PC-9 (cell line): ENCODE measurements around the gene IBA57. TPM values are rescaled to one million over a fixed set of nuclear protein-coding genes. Genes with fewer than 3 reads are reported as not detected.

ENCODE experiments used
- BruUV-seq: library from RNA; stranded (reverse); fragments of 400-500 nt; replicated peaks from 2 replicates; lab custom pipeline; 2021; lab: Mats Ljungman, UMichigan
- CTCF ChIA-PET: fragments of 300-600 bp; sonication (Branson Sonifier 250); formaldehyde crosslinking; loops from one replicate; lab custom pipeline; 2022; ENCODE audit warnings: antibody characterized with exemption; lab: Charles Lee
- POLR2A ChIA-PET: fragments of 300-600 bp; sonication (Branson Sonifier 250); formaldehyde crosslinking; loops from one replicate; lab custom pipeline; 2022; ENCODE audit warnings: antibody characterized with exemption; ENCODE audit not compliant: unreplicated experiment; lab: Charles Lee
- DNase-seq, 2 experiments: peaks; one replicate each; pipeline versions ENCODE4 v3.0.0 to v3.0.0-alpha.2; 2015 to 2022; ENCODE audit warnings: mixed read lengths in 1 of 2
- H2AFZ ChIP-seq: fragments of 200-600 bp; sonication (generic); 2 replicates; pipeline ENCODE4 v1.8.1; 2017; ENCODE audit warnings: antibody characterized with exemption
- H3F3A ChIP-seq: fragments of 200-600 bp; sonication (generic); 2 replicates; pipeline ENCODE4 v1.8.1; 2017; ENCODE audit warnings: antibody characterized with exemption, mild to moderate bottlenecking, low read depth; ENCODE audit not compliant: insufficient read depth
- H3K27ac ChIP-seq: fragments of 200-600 bp; sonication (generic); 2 replicates; pipeline ENCODE4 v1.6.1; 2016; ENCODE audit warnings: mixed run types
- H3K27me3 ChIP-seq: fragments of 200-600 bp; sonication (generic); 2 replicates; pipeline ENCODE4 v1.6.1; 2016; ENCODE audit warnings: low read depth, mixed run types; ENCODE audit not compliant: insufficient read depth
- H3K36me3 ChIP-seq: fragments of 200-600 bp; sonication (generic); 2 replicates; pipeline ENCODE4 v1.6.1; 2016; ENCODE audit warnings: low read depth, mixed run types
- H3K4me1 ChIP-seq: fragments of 200-600 bp; sonication (generic); replicated peaks from 2 replicates; pipeline ENCODE4 v1.6.1; 2016; ENCODE audit warnings: mixed run types; ENCODE audit not compliant: insufficient read depth
- H3K4me2 ChIP-seq: fragments of 200-600 bp; sonication (generic); 2 replicates; pipeline ENCODE4 v1.6.1; 2017; ENCODE audit warnings: mixed run types
- H3K4me3 ChIP-seq: fragments of 200-600 bp; sonication (generic); 2 replicates; pipeline ENCODE4 v1.6.1; 2016; ENCODE audit warnings: mixed run types
- H3K79me2 ChIP-seq: fragments of 200-600 bp; sonication (generic); 2 replicates; pipeline ENCODE4 v1.6.1; 2017; ENCODE audit warnings: low read depth, mixed run types
- H3K9me2 ChIP-seq: fragments of 200-600 bp; sonication (generic); 2 replicates; pipeline ENCODE4 v1.8.1; 2017; ENCODE audit warnings: mild to moderate bottlenecking; ENCODE audit not compliant: insufficient read depth
- H3K9me3 ChIP-seq: fragments of 200-600 bp; sonication (generic); 2 replicates; pipeline ENCODE4 v1.8.1; 2016; ENCODE audit warnings: low read depth; ENCODE audit not compliant: insufficient read depth
- H4K20me1 ChIP-seq: fragments of 200-600 bp; sonication (generic); 2 replicates; pipeline ENCODE4 v1.8.1; 2017; ENCODE audit not compliant: insufficient read depth
- EZH2 ChIP-seq: fragments of 200-600 bp; sonication (generic); IDR thresholded peaks from 2 replicates; pipeline ENCODE4 v1.8.0; 2017; ENCODE audit warnings: antibody characterized with exemption, low read depth
- intact Hi-C: fragments of 100-400 bp; cut with micrococcal nuclease; formaldehyde crosslinking; loops from one replicate; pipeline ENCODE4 v1.10.0; 2022; ENCODE audit not compliant: unreplicated experiment
- total RNA-seq: library from RNA; stranded (reverse); gene quantifications from 2 replicates; pipeline ENCODE4 v1.2.3, GENCODE V29; 2021
- TF ChIP-seq, protein P1 (sequence below): fragments of 200-600 bp; sonication (generic); conservative IDR thresholded peaks from 2 replicates; pipeline ENCODE4 v1.6.1; 2017; ENCODE audit warnings: mixed run types, antibody characterized with exemption, mild to moderate bottlenecking, moderate library complexity

Gene IBA57
- total RNA-seq, 1 experiment from 2014 or later, result 7.8 TPM

DNA sequence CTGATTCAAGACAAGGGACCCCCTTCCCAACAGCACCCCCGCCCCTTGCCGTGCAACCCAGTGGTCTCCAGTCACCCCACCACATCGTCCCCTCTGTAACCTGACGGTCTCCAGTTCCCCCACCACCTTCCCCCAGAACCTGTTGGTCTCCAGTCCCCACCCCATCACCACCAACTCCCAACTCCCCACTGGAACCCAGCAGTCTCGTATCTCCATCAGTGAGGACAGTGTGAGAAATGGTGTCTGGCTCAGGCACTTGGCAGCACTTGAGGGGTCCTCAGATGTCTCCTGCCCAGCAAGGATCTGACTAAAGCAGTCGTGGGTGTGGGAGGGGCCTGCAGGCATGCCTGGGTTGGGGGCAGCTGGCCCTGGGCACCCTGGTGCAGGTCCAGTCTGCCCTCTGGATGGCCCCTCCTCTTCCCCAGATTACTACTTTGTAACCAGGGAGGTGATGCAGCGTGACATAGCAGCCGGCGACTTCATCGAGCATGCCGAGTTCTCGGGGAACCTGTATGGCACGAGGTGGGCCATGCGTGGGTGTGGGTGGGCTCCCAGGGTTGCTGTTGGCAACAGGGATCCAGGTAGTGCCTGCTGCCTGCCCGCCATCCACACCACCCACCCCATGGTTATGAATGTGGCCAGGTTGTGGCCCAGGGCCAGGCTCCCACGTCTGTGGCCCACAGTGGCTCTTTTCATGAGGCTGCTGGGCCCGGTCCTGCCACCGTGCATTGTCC is 19.0 kb upstream of the IBA57 start:
- H3K27me3 ChIP-seq, result no peaks in the 10 kb centered on the region
- DNase-seq, result no peak
- intact Hi-C loops, result no loop called here
- H3K79me2 ChIP-seq, result peaks cover 36% of the 10 kb centered on the region
- ChIA-PET POLR2A (no interaction called here), CTCF (no interaction called here)
- no peak for TF ChIP-seq EZH2
- TF ChIP-seq, protein P1, sequence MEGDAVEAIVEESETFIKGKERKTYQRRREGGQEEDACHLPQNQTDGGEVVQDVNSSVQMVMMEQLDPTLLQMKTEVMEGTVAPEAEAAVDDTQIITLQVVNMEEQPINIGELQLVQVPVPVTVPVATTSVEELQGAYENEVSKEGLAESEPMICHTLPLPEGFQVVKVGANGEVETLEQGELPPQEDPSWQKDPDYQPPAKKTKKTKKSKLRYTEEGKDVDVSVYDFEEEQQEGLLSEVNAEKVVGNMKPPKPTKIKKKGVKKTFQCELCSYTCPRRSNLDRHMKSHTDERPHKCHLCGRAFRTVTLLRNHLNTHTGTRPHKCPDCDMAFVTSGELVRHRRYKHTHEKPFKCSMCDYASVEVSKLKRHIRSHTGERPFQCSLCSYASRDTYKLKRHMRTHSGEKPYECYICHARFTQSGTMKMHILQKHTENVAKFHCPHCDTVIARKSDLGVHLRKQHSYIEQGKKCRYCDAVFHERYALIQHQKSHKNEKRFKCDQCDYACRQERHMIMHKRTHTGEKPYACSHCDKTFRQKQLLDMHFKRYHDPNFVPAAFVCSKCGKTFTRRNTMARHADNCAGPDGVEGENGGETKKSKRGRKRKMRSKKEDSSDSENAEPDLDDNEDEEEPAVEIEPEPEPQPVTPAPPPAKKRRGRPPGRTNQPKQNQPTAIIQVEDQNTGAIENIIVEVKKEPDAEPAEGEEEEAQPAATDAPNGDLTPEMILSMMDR, result no peak
- H3K4me2 ChIP-seq, result no peak overlapping the region
- peaks cover 27% of the 10 kb centered on the region for H4K20me1 ChIP-seq
- no peak overlapping the region for H3K27ac ChIP-seq
- no TSS peak for BruUV-seq
- no peaks in the 10 kb centered on the region for H3F3A ChIP-seq
- H3K4me1 ChIP-seq, result peaks cover 5% of the 10 kb centered on the region
- H3K4me3 ChIP-seq, result no peak overlapping the region
- no peaks in the 10 kb centered on the region for H3K9me2 ChIP-seq
- H3K9me3 ChIP-seq, result no peaks in the 10 kb centered on the region
- no peaks in the 10 kb centered on the region for H3K36me3 ChIP-seq
- no peak overlapping the region for H2AFZ ChIP-seq

DNA sequence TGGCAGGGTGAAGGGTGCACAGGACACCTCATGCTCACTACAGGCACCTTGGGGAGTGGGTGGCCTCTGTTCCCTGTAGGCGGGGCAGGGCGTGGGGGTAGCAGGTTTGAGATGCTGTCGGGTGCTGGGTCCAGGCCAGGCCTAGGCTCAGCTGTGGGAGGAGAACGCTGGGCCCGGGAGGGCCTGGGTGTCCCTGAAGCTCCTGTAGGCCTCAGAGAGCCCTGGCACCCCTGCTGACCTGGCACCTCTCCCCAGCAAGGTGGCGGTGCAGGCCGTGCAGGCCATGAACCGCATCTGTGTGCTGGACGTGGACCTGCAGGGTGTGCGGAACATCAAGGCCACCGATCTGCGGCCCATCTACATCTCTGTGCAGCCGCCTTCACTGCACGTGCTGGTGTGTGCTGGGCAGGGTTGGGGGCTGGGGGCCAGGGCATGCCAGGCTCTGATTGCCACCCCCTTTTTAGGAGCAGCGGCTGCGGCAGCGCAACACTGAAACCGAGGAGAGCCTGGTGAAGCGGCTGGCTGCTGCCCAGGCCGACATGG is 18.4 kb upstream of the IBA57 start:
- H3K9me2 ChIP-seq, result no peaks in the 10 kb centered on the region
- no peak for DNase-seq
- no peak for TF ChIP-seq EZH2
- TF ChIP-seq, protein P1, result no peak
- H2AFZ ChIP-seq, result no peak overlapping the region
- BruUV-seq, result no TSS peak
- intact Hi-C loops, result no loop called here
- H3K4me3 ChIP-seq, result no peak overlapping the region
- peaks cover 22% of the 10 kb centered on the region for H4K20me1 ChIP-seq
- no peak overlapping the region for H3K4me2 ChIP-seq
- H3K79me2 ChIP-seq, result peaks cover 30% of the 10 kb centered on the region
- ChIA-PET POLR2A (no interaction called here), CTCF (no interaction called here)
- H3K4me1 ChIP-seq, result no peaks in the 10 kb centered on the region
- H3K9me3 ChIP-seq, result no peaks in the 10 kb centered on the region
- no peak overlapping the region for H3K27ac ChIP-seq
- no peaks in the 10 kb centered on the region for H3K36me3 ChIP-seq
- no peaks in the 10 kb centered on the region for H3F3A ChIP-seq
- no peaks in the 10 kb centered on the region for H3K27me3 ChIP-seq

DNA sequence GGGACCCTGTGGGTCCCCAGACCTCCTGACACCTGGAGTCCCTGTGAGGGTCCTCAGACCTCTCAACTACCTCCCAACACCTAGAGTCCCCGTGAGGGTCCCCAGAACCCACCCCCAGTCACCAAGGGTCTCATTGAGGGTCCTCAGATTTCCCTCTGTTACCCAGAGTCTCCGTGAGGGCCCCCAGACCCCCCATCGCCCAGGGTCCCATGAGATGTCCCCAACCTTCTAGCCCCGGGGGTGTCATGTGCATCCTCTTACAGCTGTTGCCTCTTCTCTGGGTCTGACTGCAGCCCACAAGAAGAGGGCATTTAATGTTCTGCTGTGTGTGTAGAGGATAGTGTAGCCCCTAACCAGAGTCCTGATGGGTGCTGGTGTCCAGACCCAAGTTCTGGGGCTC is 17.8 kb upstream of the IBA57 start:
- CTCF ChIA-PET, result no interaction called here
- no peaks in the 10 kb centered on the region for H3K4me1 ChIP-seq
- peaks cover 17% of the 10 kb centered on the region for H4K20me1 ChIP-seq

More for the DNA sequence above, 17.8 kb upstream of the IBA57 start:
- no peak for DNase-seq
- Histone ChIP-seq H3K9me3 (no peaks in the 10 kb centered on the region), H2AFZ (no peak overlapping the region), H3K4me3 (no peak overlapping the region), H3K27ac (no peak overlapping the region), H3K4me2 (no peak overlapping the region), H3K79me2 (peaks cover 24% of the 10 kb centered on the region), H3K27me3 (no peaks in the 10 kb centered on the region), H3F3A (no peaks in the 10 kb centered on the region), H3K36me3 (no peaks in the 10 kb centered on the region), H3K9me2 (no peaks in the 10 kb centered on the region)
- no peak for TF ChIP-seq EZH2
- TF ChIP-seq, protein P1, result no peak
- POLR2A ChIA-PET, result no interaction called here
- intact Hi-C loops, result loop anchor here (2.0 kb wide), 1 partner anchor 15 kb away; no protein-coding TSS in a partner anchor
- no TSS peak for BruUV-seq
